IMR-90 (cell line): ENCODE results near the gene PDE4B. TPM values are rescaled to one million over a fixed set of nuclear protein-coding genes. Genes with fewer than 3 reads are reported as not detected.

ENCODE experiments used
- ATAC-seq: fragments of 200-7000 bp; cut with Tn5 transposase; 2 replicates; pipeline ENCODE4 v1.9.1; 2020; ENCODE audit warnings: low read depth, mild to moderate bottlenecking, moderate library complexity
- BruUV-seq: library from RNA; stranded (reverse); fragments of 400-500 nt; replicated peaks from 2 replicates; lab custom pipeline; 2021; lab: Mats Ljungman, UMichigan
- CTCF ChIA-PET: fragments of 300-600 bp; formaldehyde crosslinking; extraction: SDS; loops from one replicate; lab custom pipeline; 2021; ENCODE audit warnings: antibody characterized with exemption; lab: Yijun Ruan, JAX
- POLR2A ChIA-PET: fragments of 300-600 bp; sonication (Branson Sonifier 250); formaldehyde crosslinking; loops from one replicate; lab custom pipeline; 2022; ENCODE audit warnings: antibody characterized with exemption; ENCODE audit not compliant: unreplicated experiment; lab: Charles Lee
- DNase-seq: peaks from one replicate; pipeline ENCODE4 v3.0.0; 2013
- H2AFZ ChIP-seq: replicated peaks from 2 replicates; pipeline ENCODE3; 2013; ENCODE audit warnings: low read length, mild to moderate bottlenecking; ENCODE audit not compliant: poor library complexity
- H2AK5ac ChIP-seq: 2 replicates; pipeline ENCODE4 v1.6.1; 2013; ENCODE audit warnings: low read depth, low read length, inconsistent platforms
- H2AK9ac ChIP-seq: replicated peaks from 2 replicates; pipeline ENCODE3; 2013; ENCODE audit warnings: mild to moderate bottlenecking, low read depth, low read length, moderate library complexity; ENCODE audit not compliant: poor library complexity
- H2BK120ac ChIP-seq: 2 replicates; pipeline ENCODE4 v1.6.1; 2013; ENCODE audit warnings: low read depth, low read length, inconsistent platforms
- H2BK15ac ChIP-seq: 3 replicates; pipeline ENCODE4 v1.6.1; 2013; ENCODE audit warnings: low read depth, low read length, inconsistent platforms
- H2BK20ac ChIP-seq: 2 replicates; pipeline ENCODE4 v1.6.1; 2013; ENCODE audit warnings: low read depth, mild to moderate bottlenecking, inconsistent platforms, low read length, moderate library complexity
- H2BK5ac ChIP-seq: 2 replicates; pipeline ENCODE4 v1.6.1; 2013; ENCODE audit warnings: mild to moderate bottlenecking, low read depth, low read length, inconsistent platforms; ENCODE audit not compliant: poor library complexity, severe bottlenecking
- H3K14ac ChIP-seq: replicated peaks from 2 replicates; pipeline ENCODE4 v1.6.1; 2013; ENCODE audit warnings: low read depth, low read length, inconsistent platforms
- H3K18ac ChIP-seq: 2 replicates; pipeline ENCODE4 v1.6.1; 2013; ENCODE audit warnings: low read depth, low read length, control low read depth
- H3K23ac ChIP-seq: 2 replicates; pipeline ENCODE4 v1.6.1; 2013; ENCODE audit warnings: low read depth, low read length, inconsistent platforms
- H3K27ac ChIP-seq: 2 replicates; pipeline ENCODE4 v1.5.1; 2013; ENCODE audit warnings: mild to moderate bottlenecking, control low read depth, low read length; ENCODE audit not compliant: insufficient read depth
- H3K27me3 ChIP-seq: 2 replicates; pipeline ENCODE4 v1.6.1; 2013; ENCODE audit warnings: low read length; ENCODE audit not compliant: control insufficient read depth, insufficient read depth
- H3K36me3 ChIP-seq: 2 replicates; pipeline ENCODE4 v1.6.1; 2013; ENCODE audit warnings: low read length, mixed read lengths; ENCODE audit not compliant: control insufficient read depth, insufficient read depth
- H3K4ac ChIP-seq: 2 replicates; pipeline ENCODE4 v1.6.1; 2013; ENCODE audit warnings: low read depth, low read length, inconsistent platforms
- H3K4me1 ChIP-seq: 2 replicates; pipeline ENCODE4 v1.6.1; 2013; ENCODE audit warnings: low read length, mixed read lengths; ENCODE audit not compliant: control insufficient read depth, insufficient read depth
- H3K4me2 ChIP-seq: 2 replicates; pipeline ENCODE4 v1.6.1; 2013; ENCODE audit warnings: low read depth, mild to moderate bottlenecking, control low read depth, low read length, moderate library complexity
- H3K4me3 ChIP-seq: 2 replicates; pipeline ENCODE4 v1.5.1; 2013; ENCODE audit warnings: low read depth, mild to moderate bottlenecking, control low read depth, low read length, moderate library complexity; ENCODE audit not compliant: insufficient read depth
- H3K56ac ChIP-seq: 2 replicates; pipeline ENCODE4 v1.6.1; 2013; ENCODE audit warnings: low read length, inconsistent platforms; ENCODE audit not compliant: insufficient read depth; ENCODE audit errors: extremely low read depth
- H3K79me1 ChIP-seq, 2 experiments: 2 replicates each; pipeline ENCODE4 v1.6.1; 2013; ENCODE audit warnings: low read length in 2 of 2, inconsistent platforms in 1 of 2, low read depth in 1 of 2
- H3K9ac ChIP-seq: 2 replicates; pipeline ENCODE4 v1.6.1; 2013; ENCODE audit warnings: low read depth, low read length, control low read depth
- H3K9me1 ChIP-seq: 2 replicates; pipeline ENCODE4 v1.6.1; 2013; ENCODE audit warnings: low read length, inconsistent platforms; ENCODE audit not compliant: insufficient read depth
- H3K9me3 ChIP-seq: 2 replicates; pipeline ENCODE4 v1.6.1; 2013; ENCODE audit warnings: low read length; ENCODE audit not compliant: control insufficient read depth, insufficient read depth
- H4K20me1 ChIP-seq: 2 replicates; pipeline ENCODE4 v1.6.1; 2013; ENCODE audit warnings: low read length, inconsistent platforms; ENCODE audit not compliant: insufficient read depth
- H4K5ac ChIP-seq: 2 replicates; pipeline ENCODE4 v1.6.1; 2013; ENCODE audit warnings: mild to moderate bottlenecking, low read depth, low read length, control low read depth
- H4K8ac ChIP-seq, 2 experiments: 2 replicates each; pipeline ENCODE4 v1.6.1; 2013; ENCODE audit warnings: low read depth in 2 of 2, low read length in 2 of 2, control low read depth in 1 of 2, inconsistent platforms in 1 of 2
- H4K91ac ChIP-seq: 2 replicates; pipeline ENCODE4 v1.6.1; 2013; ENCODE audit warnings: low read depth, low read length, inconsistent platforms; ENCODE audit not compliant: insufficient read depth
- RAD21 ChIP-seq: IDR thresholded peaks from 2 replicates; pipeline ENCODE4 v1.6.1; 2012; ENCODE audit warnings: low read length, improper control_type of control experiment
- WGBS, 2 experiments: methylation state at CpG; one replicate each; pipeline versions ENCODE4 v1.1.5 to v1.1.7; 2013; ENCODE audit warnings: missing lambda C conversion rate in 2 of 2; ENCODE audit not compliant: insufficient read length in 1 of 2; ENCODE audit errors: extremely low coverage in 2 of 2; 5-methylcytosine and 5-hydroxymethylcytosine counted together
- dilution Hi-C: fragments of 300-500 bp; cut with HindIII; formaldehyde crosslinking; loops from one replicate; pipeline ENCODE4 v1.14.3; 2018; ENCODE audit warnings: low sequenced_read_pairs; ENCODE audit not compliant: unreplicated experiment
- in situ Hi-C: fragments of 300-500 bp; cut with MboI; formaldehyde crosslinking; loops from 3 replicates; pipeline ENCODE4 v1.14.3; 2019; ENCODE audit warnings: low sequenced_read_pairs, inconsistent platforms, mixed read lengths
- intact Hi-C: fragments of 100-400 bp; cut with micrococcal nuclease; formaldehyde crosslinking; loops from 2 replicates; pipeline ENCODE4 v1.10.0; 2022
- polyA plus RNA-seq, 3 experiments: library from polyadenylated mRNA; depleted of rRNA; stranded (reverse); fragments of >200 nt; gene quantifications; 2 replicates each; pipeline ENCODE4 v1.2.3, GENCODE V29; 2012; ENCODE audit warnings: low replicate concordance in 1 of 3
- total RNA-seq: library from RNA; depleted of rRNA; stranded (reverse); fragments of >200 nt; gene quantifications from 2 replicates; pipeline ENCODE4 v1.2.3, GENCODE V29; 2012

Gene PDE4B
- total and polyA plus RNA-seq, 2 of the 4 experiments (the other 2 are of a cell fraction) = 5.8 to 21.3 TPM

DNA sequence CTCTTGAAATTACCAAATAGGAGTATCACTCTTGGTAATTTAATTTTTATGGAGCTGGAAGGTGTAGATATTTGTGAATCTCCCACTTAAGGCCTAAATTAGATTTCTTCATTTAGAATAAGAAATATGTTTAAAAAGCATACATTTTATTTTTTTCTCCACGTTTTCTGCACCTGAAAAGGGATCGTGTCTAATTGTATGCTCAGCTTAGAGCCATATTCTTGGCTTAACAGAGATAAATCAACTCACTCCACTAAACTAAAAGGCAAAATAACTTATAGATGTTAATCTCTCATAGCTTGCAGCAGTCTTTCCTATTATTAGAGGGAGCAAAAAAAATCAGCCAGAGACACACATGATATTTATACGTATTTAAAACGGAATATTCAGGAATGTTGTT, 404.4 kb downstream of the PDE4B start:
- no peak overlapping the region for H2BK120ac ChIP-seq
- no peak overlapping the region for H2AK9ac ChIP-seq
- H3K9me1 ChIP-seq = no peaks in the 10 kb centered on the region
- no peak overlapping the region for H4K91ac ChIP-seq
- no peak overlapping the region for H2AFZ ChIP-seq
- POLR2A ChIA-PET = no interaction called here
- no peak overlapping the region for H3K18ac ChIP-seq
- no peak overlapping the region for H3K4ac ChIP-seq
- H3K4me2 ChIP-seq = no peak overlapping the region
- H3K56ac ChIP-seq = no peak overlapping the region
- BruUV-seq = no TSS peak
- no peak overlapping the region for H2BK15ac ChIP-seq
- no peak overlapping the region for H4K5ac ChIP-seq
- dilution Hi-C loops (no loop called here), intact Hi-C loops (no loop called here), in situ Hi-C loops (no loop called here)
- no peak overlapping the region for H3K14ac ChIP-seq
- ATAC-seq (no peak), DNase-seq (no peak)
- no peaks in the 10 kb centered on the region for H3K79me1 ChIP-seq
- no peaks in the 10 kb centered on the region for H3K36me3 ChIP-seq
- no peak overlapping the region for H3K4me3 ChIP-seq
- H2AK5ac ChIP-seq = no peak overlapping the region
- no peak overlapping the region for H2BK20ac ChIP-seq
- no peak overlapping the region for H3K27ac ChIP-seq
- WGBS, 2 experiments = no CpG with 5 or more reads among the region's 4 CpGs
- TF ChIP-seq RAD21 = no peak
- H3K23ac ChIP-seq = no peak overlapping the region
- no peaks in the 10 kb centered on the region for H3K27me3 ChIP-seq
- no peak overlapping the region for H2BK5ac ChIP-seq
- CTCF ChIA-PET = no interaction called here
- H3K4me1 ChIP-seq = no peaks in the 10 kb centered on the region
- H4K20me1 ChIP-seq = no peaks in the 10 kb centered on the region
- no peak overlapping the region for H3K9ac ChIP-seq
- H3K9me3 ChIP-seq = no peaks in the 10 kb centered on the region
- H4K8ac ChIP-seq = no peak overlapping the region
